GM06990 (cell line): ENCODE results near the gene CANT1.

ENCODE experiments used
- DNase-seq: peaks from one replicate; pipeline ENCODE4 v3.0.0-alpha.2; 2011; ENCODE audit not compliant: insufficient read length; ENCODE audit errors: extremely low read depth
- H3K27me3 ChIP-seq: replicated peaks from 2 replicates; pipeline ENCODE4 v1.6.0; 2011; ENCODE audit warnings: low read length; ENCODE audit not compliant: control insufficient read depth, insufficient read depth
- H3K36me3 ChIP-seq: 2 replicates; pipeline ENCODE4 v1.5.1; 2011; ENCODE audit warnings: low read length; ENCODE audit not compliant: control insufficient read depth, insufficient read depth
- H3K4me3 ChIP-seq: replicated peaks from 2 replicates; pipeline ENCODE4 v1.5.1; 2011; ENCODE audit warnings: low read depth, mild to moderate bottlenecking, control low read depth, low read length
- CTCF ChIP-seq: IDR thresholded peaks from 2 replicates; pipeline ENCODE4 v1.5.1; 2011; ENCODE audit warnings: low read length, control low read depth, mild to moderate bottlenecking, inconsistent platforms; ENCODE audit not compliant: insufficient read depth, poor library complexity, severe bottlenecking

Gene CANT1

GRCh38 chr17:79045001-79045729 lies 35.6 kb upstream of the CANT1 start:
- DNase-seq = no peak
- H3K36me3 ChIP-seq = no peaks in the 10 kb centered on the region
- no peak for TF ChIP-seq CTCF
- H3K4me3 ChIP-seq = no peak overlapping the region
- no peaks in the 10 kb centered on the region; the same call in 1 of the 2 replicates for H3K27me3 ChIP-seq

- TF ChIP-seq CTCF = no peak
- no peaks in the 10 kb centered on the region for H3K36me3 ChIP-seq
- no peak for DNase-seq
- no peaks in the 10 kb centered on the region for H3K27me3 ChIP-seq
- H3K4me3 ChIP-seq = no peak overlapping the region
Measured at GRCh38 chr17:79044462-79044861, 34.9 kb upstream of the CANT1 start.

- Histone ChIP-seq H3K27me3 (no peaks in the 10 kb centered on the region), H3K4me3 (no peak overlapping the region), H3K36me3 (no peaks in the 10 kb centered on the region)
- no peak for DNase-seq
- no peak for TF ChIP-seq CTCF
Measured at GRCh38 chr17:79043931-79044320, 34.4 kb upstream of the CANT1 start.

DNA sequence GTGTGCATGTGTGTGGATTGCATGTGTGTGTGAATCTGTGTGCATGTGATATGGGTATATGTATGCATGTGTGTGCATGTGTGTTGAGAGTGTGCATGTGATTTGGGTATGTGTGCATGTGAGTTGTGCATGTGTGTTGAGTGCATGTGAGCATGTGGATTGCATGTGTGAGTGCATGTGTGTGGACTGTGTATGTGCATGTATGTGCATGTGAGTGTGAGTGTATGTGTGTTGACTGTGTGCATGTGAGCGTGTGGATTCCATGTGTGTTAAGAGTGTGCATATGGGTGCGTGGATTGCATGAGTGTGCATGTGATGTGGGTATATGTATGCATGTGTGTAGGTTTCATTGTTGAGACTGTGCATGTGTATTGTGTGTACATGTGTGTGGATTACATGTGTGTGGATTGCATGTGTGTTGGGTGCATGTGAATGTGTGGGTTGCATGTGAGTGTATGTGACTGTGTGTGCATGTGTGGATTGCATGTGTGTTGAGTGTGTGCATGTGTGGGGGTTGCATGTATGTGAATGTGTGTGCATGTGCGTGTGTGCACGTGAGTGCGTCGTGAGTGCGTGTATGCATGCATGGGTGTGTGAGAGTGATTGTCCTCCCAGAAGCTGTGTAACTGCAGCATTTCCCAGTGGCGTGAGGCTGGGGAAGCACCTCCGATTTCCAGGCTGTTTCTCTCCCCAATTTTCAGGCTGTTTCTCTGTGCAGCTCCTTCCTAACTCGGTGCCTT lies 33.8 kb upstream of the CANT1 start:
- Histone ChIP-seq H3K4me3 (no peak overlapping the region), H3K36me3 (no peaks in the 10 kb centered on the region), H3K27me3 (no peaks in the 10 kb centered on the region)
- TF ChIP-seq CTCF = no peak
- no peak for DNase-seq

DNA sequence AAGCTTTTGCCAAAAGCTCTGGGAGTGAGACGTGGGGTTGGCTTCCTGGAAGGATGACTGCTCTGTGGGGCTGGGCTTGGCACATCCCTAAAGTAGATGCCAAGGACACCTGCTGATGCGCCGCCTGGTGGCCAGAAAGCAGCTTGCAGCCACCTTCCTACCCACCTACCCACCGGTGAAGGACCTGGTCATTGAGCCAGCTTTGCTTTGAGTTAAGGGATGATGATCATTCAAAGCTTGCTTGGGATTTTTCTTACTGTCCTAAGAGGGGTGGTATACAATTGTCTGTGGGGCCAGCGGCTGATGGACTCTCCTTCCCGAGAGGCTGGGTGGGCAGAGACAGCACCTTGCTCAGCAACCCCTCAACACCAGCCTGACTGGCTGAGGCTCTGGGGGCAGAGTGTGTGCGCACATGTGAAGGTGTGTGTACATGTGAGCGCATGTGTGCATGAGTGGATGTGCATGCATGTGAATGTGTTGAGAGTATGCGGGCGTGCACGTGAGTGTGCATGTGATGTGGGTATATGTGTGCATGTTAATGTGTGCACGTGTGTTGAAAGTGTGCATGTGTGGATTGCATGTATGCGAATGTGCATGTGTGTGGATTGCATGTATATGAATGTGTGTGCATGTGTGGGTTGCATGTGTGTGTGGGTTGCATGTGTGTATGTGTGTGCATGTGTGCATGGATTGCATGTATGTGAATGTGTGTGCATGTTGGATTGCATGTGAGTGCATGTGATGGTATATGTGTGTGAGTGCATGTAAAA lies 33.0 kb upstream of the CANT1 start:
- DNase-seq = no peak
- H3K27me3 ChIP-seq = no peaks in the 10 kb centered on the region
- peak; percentile 74 for TF ChIP-seq CTCF

More for the DNA sequence above, 33.0 kb upstream of the CANT1 start:
- Histone ChIP-seq H3K36me3 (no peaks in the 10 kb centered on the region), H3K4me3 (no peak overlapping the region)
